HepG2 (cell line): Measurements from ENCODE around the gene P4HA1. TPM values are rescaled to one million over a fixed set of nuclear protein-coding genes. Genes with fewer than 3 reads are reported as not detected.

ENCODE experiments used
- FOXJ3 ChIP-seq: sonication (generic); formaldehyde crosslinking; IDR thresholded peaks from 2 replicates; pipeline ENCODE4 v1.4.0; 2020; ENCODE audit warnings: missing genetic modification reagents, mild to moderate bottlenecking, borderline replicate concordance
- FOXK2 ChIP-seq: fragments of 450-650 bp; IDR thresholded peaks from 2 replicates; pipeline ENCODE4 v1.6.1; 2016
- FOXO1 ChIP-seq: sonication (generic); formaldehyde crosslinking; IDR thresholded peaks from 2 replicates; pipeline ENCODE4 v1.4.0; 2020; ENCODE audit warnings: missing genetic modification reagents
- GATAD2A ChIP-seq: IDR thresholded peaks from 2 replicates; pipeline ENCODE4 v1.6.1; 2016
- GFI1 ChIP-seq: sonication (generic); formaldehyde crosslinking; IDR thresholded peaks from 2 replicates; pipeline ENCODE4 v1.5.0; 2020; ENCODE audit warnings: missing genetic modification reagents, mild to moderate bottlenecking, borderline replicate concordance
- MED1 ChIP-seq: sonication (generic); formaldehyde crosslinking; IDR thresholded peaks from 2 replicates; pipeline ENCODE4 v1.4.0; 2020; ENCODE audit warnings: missing genetic modification reagents
- MXD4 ChIP-seq: IDR thresholded peaks from 2 replicates; pipeline ENCODE4 v1.6.1; 2016; ENCODE audit warnings: mild to moderate bottlenecking, missing biosample characterization, missing genetic modification reagents
- RFXAP ChIP-seq: sonication (generic); formaldehyde crosslinking; IDR thresholded peaks from 2 replicates; pipeline ENCODE4 v1.4.0; 2020; ENCODE audit warnings: missing genetic modification reagents, borderline replicate concordance
- SALL1 ChIP-seq: sonication (generic); formaldehyde crosslinking; IDR thresholded peaks from 2 replicates; pipeline ENCODE4 v1.8.0; 2022; ENCODE audit warnings: mild to moderate bottlenecking, missing genetic modification reagents
- SP1 ChIP-seq, 2 experiments: fragments of 450-650 bp in 1 of 2; sonication (generic) in 1 of 2; formaldehyde crosslinking in 1 of 2; IDR thresholded peaks; 2 replicates each; pipeline versions ENCODE4 v1.4.0 to v1.6.1; 2016 to 2020; ENCODE audit warnings: missing genetic modification reagents in 1 of 2
- ZNF124 ChIP-seq: sonication (generic); formaldehyde crosslinking; IDR thresholded peaks from 2 replicates; pipeline ENCODE4 v1.4.0; 2020; ENCODE audit warnings: missing genetic modification reagents
- ZNF431 ChIP-seq: sonication (generic); formaldehyde crosslinking; IDR thresholded peaks from 2 replicates; pipeline ENCODE4 v1.9.0; 2022; ENCODE audit warnings: missing genetic modification reagents, low read depth, mild to moderate bottlenecking, borderline replicate concordance
- polyA plus RNA-seq, 8 experiments: library from polyadenylated mRNA; depleted of rRNA in 3 of 8; stranded (reverse) in 7 of 8; unstranded in 1 of 8; fragments of >200 nt; fragmentation: Illumina TruSeq in 4 of 8; extraction: Trizol in 4 of 8; gene quantifications; 2 replicates each; pipeline versions ENCODE4 v1.2.1 to v1.2.3, GENCODE V29; 2011 to 2016; ENCODE audit warnings: low read depth in 4 of 8, missing spikeins in 1 of 8, mixed read lengths in 1 of 8; ENCODE audit not compliant: insufficient read depth in 1 of 8
- total RNA-seq, 5 experiments: library from RNA; depleted of rRNA; stranded (reverse); fragments of >200 nt; fragmentation: Illumina TruSeq; extraction: Trizol; gene quantifications; 2 replicates each; pipeline ENCODE4 v1.2.3, GENCODE V29; 2016; ENCODE audit warnings: low read depth in 1 of 5
- TF ChIP-seq, protein P1 (sequence below): sonication (generic); formaldehyde crosslinking; IDR thresholded peaks from 2 replicates; pipeline ENCODE4 v1.5.0; 2020; ENCODE audit warnings: mild to moderate bottlenecking, missing genetic modification reagents, borderline replicate concordance
- TF ChIP-seq, protein P2 (sequence below): sonication (generic); formaldehyde crosslinking; IDR thresholded peaks from 2 replicates; pipeline ENCODE4 v1.4.0; 2020; ENCODE audit warnings: missing genetic modification reagents
- TF ChIP-seq, protein P3 (sequence below), 2 experiments: sonication (generic) in 1 of 2; formaldehyde crosslinking in 1 of 2; IDR thresholded peaks; 2 replicates each; pipeline versions ENCODE4 v1.4.0 to v1.6.1; 2016 to 2020; ENCODE audit warnings: borderline replicate concordance in 1 of 2, low read depth in 1 of 2, mild to moderate bottlenecking in 1 of 2, missing genetic modification reagents in 1 of 2
- TF ChIP-seq, protein P4 (sequence below): IDR thresholded peaks from 2 replicates; pipeline ENCODE4 v1.6.1; 2018; ENCODE audit warnings: missing genetic modification reagents
- TF ChIP-seq, protein P5 (sequence below): sonication (generic); formaldehyde crosslinking; conservative IDR thresholded peaks from 2 replicates; pipeline ENCODE4 v1.8.1; 2023; ENCODE audit warnings: missing genetic modification reagents

Gene P4HA1
- total and polyA plus RNA-seq, 2 of the 13 experiments (the other 11 are each of a cell fraction or from before 2014, with no cell fraction given): 63.1 to 196 TPM

DNA sequence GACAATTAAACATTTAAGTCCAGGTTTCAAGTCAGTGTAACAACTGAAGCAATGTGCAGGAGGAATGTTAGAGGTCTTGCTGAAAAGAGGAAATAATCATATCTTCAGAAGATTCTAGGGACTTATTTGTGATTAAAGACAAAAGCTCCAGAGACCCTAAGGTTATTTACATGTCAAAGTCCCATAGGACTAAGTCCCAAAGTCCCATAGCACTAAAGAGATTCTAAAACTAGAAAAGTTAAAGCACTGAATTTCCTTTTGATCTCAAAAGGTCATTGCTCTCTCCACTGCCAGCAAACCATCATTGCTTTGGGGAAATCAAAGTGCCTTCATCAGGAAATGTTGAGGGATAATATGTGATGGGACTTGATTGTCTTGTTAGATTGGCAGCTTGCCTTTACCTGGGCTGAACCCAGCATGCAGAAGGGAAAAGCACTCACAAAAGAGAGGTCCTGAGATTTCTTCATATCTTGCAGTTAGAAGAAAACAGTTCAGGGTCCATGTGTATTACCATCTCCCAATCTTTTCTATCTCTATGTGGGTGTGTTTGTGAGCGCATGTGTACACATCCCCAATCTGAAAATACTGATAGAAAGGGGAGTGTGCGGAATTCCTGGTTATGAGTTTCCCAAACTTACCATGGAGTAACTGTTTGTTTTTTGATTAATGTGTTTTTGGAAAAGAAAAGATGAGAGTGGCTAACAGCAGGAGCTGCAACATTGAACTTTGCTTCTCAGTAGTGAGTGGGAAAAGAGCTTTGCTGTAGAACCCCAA, 35.4 kb upstream of the P4HA1 start (continued):
- TF ChIP-seq, protein P1, sequence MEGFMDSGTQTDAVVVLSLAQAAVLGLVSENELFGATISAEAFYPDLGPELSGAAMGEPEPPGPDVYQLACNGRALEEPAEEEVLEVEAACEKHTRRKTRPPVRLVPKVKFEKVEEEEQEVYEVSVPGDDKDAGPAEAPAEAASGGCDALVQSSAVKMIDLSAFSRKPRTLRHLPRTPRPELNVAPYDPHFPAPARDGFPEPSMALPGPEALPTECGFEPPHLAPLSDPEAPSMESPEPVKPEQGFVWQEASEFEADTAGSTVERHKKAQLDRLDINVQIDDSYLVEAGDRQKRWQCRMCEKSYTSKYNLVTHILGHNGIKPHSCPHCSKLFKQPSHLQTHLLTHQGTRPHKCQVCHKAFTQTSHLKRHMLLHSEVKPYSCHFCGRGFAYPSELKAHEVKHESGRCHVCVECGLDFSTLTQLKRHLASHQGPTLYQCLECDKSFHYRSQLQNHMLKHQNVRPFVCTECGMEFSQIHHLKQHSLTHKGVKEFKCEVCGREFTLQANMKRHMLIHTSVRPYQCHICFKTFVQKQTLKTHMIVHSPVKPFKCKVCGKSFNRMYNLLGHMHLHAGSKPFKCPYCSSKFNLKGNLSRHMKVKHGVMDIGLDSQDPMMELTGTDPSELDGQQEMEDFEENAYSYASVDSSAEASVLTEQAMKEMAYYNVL: peak; percentile 82; the same call in 1 of the 2 replicates
- TF ChIP-seq, protein P2, sequence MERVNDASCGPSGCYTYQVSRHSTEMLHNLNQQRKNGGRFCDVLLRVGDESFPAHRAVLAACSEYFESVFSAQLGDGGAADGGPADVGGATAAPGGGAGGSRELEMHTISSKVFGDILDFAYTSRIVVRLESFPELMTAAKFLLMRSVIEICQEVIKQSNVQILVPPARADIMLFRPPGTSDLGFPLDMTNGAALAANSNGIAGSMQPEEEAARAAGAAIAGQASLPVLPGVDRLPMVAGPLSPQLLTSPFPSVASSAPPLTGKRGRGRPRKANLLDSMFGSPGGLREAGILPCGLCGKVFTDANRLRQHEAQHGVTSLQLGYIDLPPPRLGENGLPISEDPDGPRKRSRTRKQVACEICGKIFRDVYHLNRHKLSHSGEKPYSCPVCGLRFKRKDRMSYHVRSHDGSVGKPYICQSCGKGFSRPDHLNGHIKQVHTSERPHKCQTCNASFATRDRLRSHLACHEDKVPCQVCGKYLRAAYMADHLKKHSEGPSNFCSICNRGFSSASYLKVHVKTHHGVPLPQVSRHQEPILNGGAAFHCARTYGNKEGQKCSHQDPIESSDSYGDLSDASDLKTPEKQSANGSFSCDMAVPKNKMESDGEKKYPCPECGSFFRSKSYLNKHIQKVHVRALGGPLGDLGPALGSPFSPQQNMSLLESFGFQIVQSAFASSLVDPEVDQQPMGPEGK: peak; percentile 57; the same call in 1 of the 2 replicates
- TF ChIP-seq, protein P3, sequence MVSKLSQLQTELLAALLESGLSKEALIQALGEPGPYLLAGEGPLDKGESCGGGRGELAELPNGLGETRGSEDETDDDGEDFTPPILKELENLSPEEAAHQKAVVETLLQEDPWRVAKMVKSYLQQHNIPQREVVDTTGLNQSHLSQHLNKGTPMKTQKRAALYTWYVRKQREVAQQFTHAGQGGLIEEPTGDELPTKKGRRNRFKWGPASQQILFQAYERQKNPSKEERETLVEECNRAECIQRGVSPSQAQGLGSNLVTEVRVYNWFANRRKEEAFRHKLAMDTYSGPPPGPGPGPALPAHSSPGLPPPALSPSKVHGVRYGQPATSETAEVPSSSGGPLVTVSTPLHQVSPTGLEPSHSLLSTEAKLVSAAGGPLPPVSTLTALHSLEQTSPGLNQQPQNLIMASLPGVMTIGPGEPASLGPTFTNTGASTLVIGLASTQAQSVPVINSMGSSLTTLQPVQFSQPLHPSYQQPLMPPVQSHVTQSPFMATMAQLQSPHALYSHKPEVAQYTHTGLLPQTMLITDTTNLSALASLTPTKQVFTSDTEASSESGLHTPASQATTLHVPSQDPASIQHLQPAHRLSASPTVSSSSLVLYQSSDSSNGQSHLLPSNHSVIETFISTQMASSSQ (IDR thresholded peaks at IDR 0.05; ENCODE audit: low read depth): 0 out of 2 replicates have a peak, but pooled peaks have one; percentile 67
- TF ChIP-seq, protein P3 (CRISPR knock-in tag; IDR thresholded peaks at IDR 0.05; ENCODE audit: borderline replicate concordance): peak; percentile 65; the same call in 1 of the 2 replicates
- TF ChIP-seq, protein P4, sequence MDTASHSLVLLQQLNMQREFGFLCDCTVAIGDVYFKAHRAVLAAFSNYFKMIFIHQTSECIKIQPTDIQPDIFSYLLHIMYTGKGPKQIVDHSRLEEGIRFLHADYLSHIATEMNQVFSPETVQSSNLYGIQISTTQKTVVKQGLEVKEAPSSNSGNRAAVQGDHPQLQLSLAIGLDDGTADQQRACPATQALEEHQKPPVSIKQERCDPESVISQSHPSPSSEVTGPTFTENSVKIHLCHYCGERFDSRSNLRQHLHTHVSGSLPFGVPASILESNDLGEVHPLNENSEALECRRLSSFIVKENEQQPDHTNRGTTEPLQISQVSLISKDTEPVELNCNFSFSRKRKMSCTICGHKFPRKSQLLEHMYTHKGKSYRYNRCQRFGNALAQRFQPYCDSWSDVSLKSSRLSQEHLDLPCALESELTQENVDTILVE: peak; percentile 50; the same call in 1 of the 2 replicates
- TF ChIP-seq, protein P5, sequence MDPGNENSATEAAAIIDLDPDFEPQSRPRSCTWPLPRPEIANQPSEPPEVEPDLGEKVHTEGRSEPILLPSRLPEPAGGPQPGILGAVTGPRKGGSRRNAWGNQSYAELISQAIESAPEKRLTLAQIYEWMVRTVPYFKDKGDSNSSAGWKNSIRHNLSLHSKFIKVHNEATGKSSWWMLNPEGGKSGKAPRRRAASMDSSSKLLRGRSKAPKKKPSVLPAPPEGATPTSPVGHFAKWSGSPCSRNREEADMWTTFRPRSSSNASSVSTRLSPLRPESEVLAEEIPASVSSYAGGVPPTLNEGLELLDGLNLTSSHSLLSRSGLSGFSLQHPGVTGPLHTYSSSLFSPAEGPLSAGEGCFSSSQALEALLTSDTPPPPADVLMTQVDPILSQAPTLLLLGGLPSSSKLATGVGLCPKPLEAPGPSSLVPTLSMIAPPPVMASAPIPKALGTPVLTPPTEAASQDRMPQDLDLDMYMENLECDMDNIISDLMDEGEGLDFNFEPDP (CRISPR knock-in tag): no peak
- TF ChIP-seq SALL1 (CRISPR knock-in tag) (peak; percentile 93), MXD4 (CRISPR knock-in tag) (peak; percentile 59; the same call in 1 of the 2 replicates), GFI1 (CRISPR knock-in tag) (peak; percentile 99), GATAD2A (CRISPR knock-in tag) (peak; percentile 92), RFXAP (CRISPR knock-in tag) (peak; percentile 63; the same call in 1 of the 2 replicates), ZNF124 (CRISPR knock-in tag) (peak; percentile 26; the same call in 1 of the 2 replicates), FOXO1 (CRISPR knock-in tag) (peak; percentile 96), FOXK2 (peak; percentile 75; the same call in 1 of the 2 replicates), MED1 (CRISPR knock-in tag) (peak; percentile 95), FOXJ3 (CRISPR knock-in tag) (peak; percentile 93; the same call in 1 of the 2 replicates), ZNF431 (peak; percentile 66; the same call in 1 of the 2 replicates), SP1 (IDR thresholded peaks at IDR 0.05) (no peak), SP1 (CRISPR knock-in tag; IDR thresholded peaks at IDR 0.05) (no peak)
